Activated naive CD4-positive, alpha-beta T cell treated with anti-CD3 and anti-CD28 coated beads, Interleukin-2, amount 50 U/mL, for 16 hours (primary cell): ENCODE measurements around the gene TMEM94.

Source experiments
- DNase-seq: peaks from one replicate; pipeline ENCODE4 v3.0.0-alpha.2; 2020

TMEM94 gene

GRCh38 chr17:75499313-75500022, 43.0 kb downstream of the TMEM94 start:
- no peak for DNase-seq

- no peak for DNase-seq
Observed at GRCh38 chr17:75500419-75501216, 44.2 kb downstream of the TMEM94 start.

- no peak for DNase-seq
Observed at GRCh38 chr17:75501378-75502071, 45.1 kb downstream of the TMEM94 start.

GRCh38 chr17:75502072-75502720, 45.8 kb downstream of the TMEM94 start:
- DNase-seq = no peak

GRCh38 chr17:75502721-75503329, 46.4 kb downstream of the TMEM94 start:
- DNase-seq = no peak

GRCh38 chr17:75503337-75503950, 47.0 kb downstream of the TMEM94 start:
- no peak for DNase-seq

GRCh38 chr17:75503976-75504346, 47.5 kb downstream of the TMEM94 start:
- no peak for DNase-seq

GRCh38 chr17:75504347-75505151, 48.1 kb downstream of the TMEM94 start:
- DNase-seq = peak; percentile 32

GRCh38 chr17:75505152-75505409, 48.6 kb downstream of the TMEM94 start:
- DNase-seq = no peak

GRCh38 chr17:75505640-75506039, 49.2 kb downstream of the TMEM94 start:
- no peak for DNase-seq

- DNase-seq = no peak
Observed at GRCh38 chr17:75506134-75506533, 49.7 kb downstream of the TMEM94 start.

- no peak for DNase-seq
Observed at GRCh38 chr17:75506888-75507287, 50.5 kb downstream of the TMEM94 start.

- no peak for DNase-seq
Observed at GRCh38 chr17:75507733-75508719, 51.6 kb downstream of the TMEM94 start.

GRCh38 chr17:75508931-75509361, 52.5 kb downstream of the TMEM94 start:
- no peak for DNase-seq

GRCh38 chr17:75509528-75510258, 53.3 kb downstream of the TMEM94 start:
- DNase-seq = no peak

GRCh38 chr17:75511270-75511609, 54.8 kb downstream of the TMEM94 start:
- DNase-seq = no peak

GRCh38 chr17:75511610-75512575, 55.5 kb downstream of the TMEM94 start:
- no peak for DNase-seq

- no peak for DNase-seq
Observed at GRCh38 chr17:75512926-75513640, 56.6 kb downstream of the TMEM94 start.
